Activated CD8-positive, alpha-beta memory T cell treated with anti-CD3 and anti-CD28 coated beads, Interleukin-2, amount 50 U/mL, for 1 hour (primary cell): ENCODE results near the gene OGDH.
"Not testable (repeated sequence)": the region's sequence is repeated elsewhere in the genome, so short reads cannot be mapped to it uniquely, and the experiment has no call there.

Experiments
- DNase-seq: peaks from one replicate; pipeline ENCODE4 v3.0.0-alpha.2; 2020; ENCODE audit errors: extremely low read depth

OGDH gene

GRCh38 chr7:44667190-44667589 lies 60.8 kb downstream of the OGDH start:
- DNase-seq, result no peak

- DNase-seq, result no peak
These were observed 64.6 kb downstream of the OGDH start for GRCh38 chr7:44671069-44671468.

GRCh38 chr7:44673324-44673723 lies 66.9 kb downstream of the OGDH start:
- no peak for DNase-seq

- DNase-seq, result no peak
These were observed 67.3 kb downstream of the OGDH start for GRCh38 chr7:44673771-44674170.

- no peak for DNase-seq
These were observed 68.0 kb downstream of the OGDH start for GRCh38 chr7:44674381-44674780.

- DNase-seq, result no peak
These were observed 70.3 kb downstream of the OGDH start for GRCh38 chr7:44676776-44677175.

GRCh38 chr7:44678101-44678470 lies 71.7 kb downstream of the OGDH start:
- DNase-seq, result no peak

GRCh38 chr7:44678471-44679179 lies 72.2 kb downstream of the OGDH start:
- DNase-seq, result no peak

GRCh38 chr7:44681645-44682044 lies 75.2 kb downstream of the OGDH start:
- DNase-seq, result no peak

- DNase-seq, result no peak
These were observed 79.3 kb downstream of the OGDH start for GRCh38 chr7:44685723-44686122.

GRCh38 chr7:44689427-44689826 lies 83.0 kb downstream of the OGDH start:
- no peak for DNase-seq

GRCh38 chr7:44693641-44694313 lies 87.3 kb downstream of the OGDH start:
- DNase-seq, result no peak

- DNase-seq, result no peak
These were observed 87.9 kb downstream of the OGDH start for GRCh38 chr7:44694326-44694725.

- DNase-seq, result no peak
These were observed 88.3 kb downstream of the OGDH start for GRCh38 chr7:44694766-44695165.

GRCh38 chr7:44695756-44696155 lies 89.3 kb downstream of the OGDH start:
- DNase-seq, result no peak

- no peak for DNase-seq
These were observed 90.3 kb downstream of the OGDH start for GRCh38 chr7:44696728-44697127.

GRCh38 chr7:44697136-44698045 lies 91.0 kb downstream of the OGDH start:
- DNase-seq, result no peak

GRCh38 chr7:44698046-44698580 lies 91.7 kb downstream of the OGDH start:
- DNase-seq, result no peak

- not testable (repeated sequence) for DNase-seq
These were observed 93.2 kb downstream of the OGDH start for GRCh38 chr7:44699598-44699997.

GRCh38 chr7:44700322-44700721 lies 93.9 kb downstream of the OGDH start:
- DNase-seq, result no peak

GRCh38 chr7:44703391-44703790 lies 97.0 kb downstream of the OGDH start:
- DNase-seq, result not testable (repeated sequence)

- DNase-seq, result no peak
These were observed 97.5 kb downstream of the OGDH start for GRCh38 chr7:44703921-44704320.
